ENCODE measurements around the gene CCDC171.
"Not testable (repeated sequence)": the region's sequence is repeated elsewhere in the genome, so short reads cannot be mapped to it uniquely, and the experiment has no call there.

DNA sequence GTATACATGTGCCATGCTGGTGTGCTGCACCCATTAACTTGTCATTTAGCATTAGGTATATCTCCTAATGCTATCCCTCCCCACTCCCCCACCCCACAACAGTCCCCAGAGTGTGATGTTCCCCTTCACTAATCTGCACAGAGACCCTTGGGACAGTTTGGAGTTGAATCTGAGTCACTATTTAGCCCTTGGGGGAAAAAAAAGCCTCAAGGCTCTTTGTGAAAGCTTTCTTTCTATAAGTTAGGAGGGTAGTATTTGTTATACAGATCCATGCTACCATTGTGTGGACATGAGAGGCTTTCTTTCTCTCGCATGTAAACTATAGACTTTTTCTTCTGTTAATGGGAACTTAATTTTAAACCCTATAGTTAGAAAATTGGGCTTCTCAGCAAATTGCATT, 40.1 kb downstream of the CCDC171 start:
- not testable (repeated sequence) for TF ChIP-seq CTCF, POLR2A (IDR thresholded peaks at IDR 0.05)

All from Peyer's patch (tissue), 4 donors.